Lower lobe of right lung (tissue), 2 donors: ENCODE measurements around the gene ME3. TPM values are rescaled to one million over a fixed set of nuclear protein-coding genes. Genes with fewer than 3 reads are reported as not detected.
A peak's percentile ranks its signal among the peaks of the same experiment; 100 is the strongest.

ENCODE experiments used
- ATAC-seq, 2 donors: fragments of 200-7000 bp; cut with Tn5 transposase; one replicate each; pipeline ENCODE4 v1.9.1; 2020 to 2022; ENCODE audit warnings: mild to moderate bottlenecking in 2 of 2, moderate library complexity in 2 of 2
- DNase-seq: peaks from one replicate; pipeline ENCODE4 v3.0.0-alpha.2; 2020
- H3K27ac ChIP-seq: fragments of 200-600 bp; one replicate; pipeline ENCODE4 v1.8.0; 2022
- H3K27me3 ChIP-seq: fragments of 200-600 bp; one replicate; pipeline ENCODE4 v1.8.0; 2022; ENCODE audit warnings: low read depth
- H3K36me3 ChIP-seq: fragments of 200-600 bp; one replicate; pipeline ENCODE4 v1.8.0; 2022; ENCODE audit warnings: mild to moderate bottlenecking
- H3K4me1 ChIP-seq: fragments of 200-600 bp; one replicate; pipeline ENCODE4 v1.8.0; 2022
- H3K4me3 ChIP-seq: fragments of 200-600 bp; one replicate; pipeline ENCODE4 v1.8.0; 2022; ENCODE audit warnings: mild to moderate bottlenecking
- H3K9me3 ChIP-seq: fragments of 200-600 bp; one replicate; pipeline ENCODE4 v1.8.0; 2022
- intact Hi-C: fragments of 100-400 bp; cut with DNase I; formaldehyde crosslinking; loops from one replicate; pipeline ENCODE4 v1.11.0; 2022
- total RNA-seq: library from RNA; stranded (reverse); fragmentation: NEBNext Ultra II Directional; extraction: Animal tissue kit (Norgen Biotek cat#: 25700); gene quantifications from one replicate; pipeline ENCODE4 v1.2.1, GENCODE V29; 2021
- TF ChIP-seq, protein P1 (sequence below): fragments of 200-600 bp; IDR thresholded peaks from one replicate; pipeline ENCODE4 v1.8.0; 2022; ENCODE audit warnings: antibody characterized with exemption, mild to moderate bottlenecking
- donor health status: DM: no; HTN: yes; CAD: no; lungs with severe emphysema.

Gene ME3
- total RNA-seq, 1 donor from 2014 or later, result 18.6 TPM

DNA sequence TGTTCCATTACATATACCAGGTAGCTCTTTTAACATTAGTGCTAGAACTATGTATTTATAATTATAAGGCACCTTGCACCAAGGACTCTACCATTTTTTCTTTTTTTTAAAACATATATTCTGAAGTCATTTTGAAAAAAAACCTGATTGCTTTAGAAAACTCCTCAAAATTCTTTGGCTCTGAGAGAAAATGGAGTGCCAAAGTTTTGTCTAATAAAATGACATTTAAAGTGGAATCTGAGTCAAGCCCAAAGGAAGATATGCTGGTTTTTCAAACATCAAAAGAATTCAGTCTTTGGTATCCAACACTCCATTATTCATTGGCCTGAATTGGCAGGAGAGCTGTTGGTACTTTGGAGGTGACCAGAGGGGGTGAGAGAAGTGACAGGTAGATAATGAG lies 116.5 kb downstream of the ME3 start:
- TF ChIP-seq, protein P1, sequence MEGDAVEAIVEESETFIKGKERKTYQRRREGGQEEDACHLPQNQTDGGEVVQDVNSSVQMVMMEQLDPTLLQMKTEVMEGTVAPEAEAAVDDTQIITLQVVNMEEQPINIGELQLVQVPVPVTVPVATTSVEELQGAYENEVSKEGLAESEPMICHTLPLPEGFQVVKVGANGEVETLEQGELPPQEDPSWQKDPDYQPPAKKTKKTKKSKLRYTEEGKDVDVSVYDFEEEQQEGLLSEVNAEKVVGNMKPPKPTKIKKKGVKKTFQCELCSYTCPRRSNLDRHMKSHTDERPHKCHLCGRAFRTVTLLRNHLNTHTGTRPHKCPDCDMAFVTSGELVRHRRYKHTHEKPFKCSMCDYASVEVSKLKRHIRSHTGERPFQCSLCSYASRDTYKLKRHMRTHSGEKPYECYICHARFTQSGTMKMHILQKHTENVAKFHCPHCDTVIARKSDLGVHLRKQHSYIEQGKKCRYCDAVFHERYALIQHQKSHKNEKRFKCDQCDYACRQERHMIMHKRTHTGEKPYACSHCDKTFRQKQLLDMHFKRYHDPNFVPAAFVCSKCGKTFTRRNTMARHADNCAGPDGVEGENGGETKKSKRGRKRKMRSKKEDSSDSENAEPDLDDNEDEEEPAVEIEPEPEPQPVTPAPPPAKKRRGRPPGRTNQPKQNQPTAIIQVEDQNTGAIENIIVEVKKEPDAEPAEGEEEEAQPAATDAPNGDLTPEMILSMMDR, result no peak
- Histone ChIP-seq H3K4me1 (peaks cover 38% of the 10 kb centered on the region), H3K27me3 (no peaks in the 10 kb centered on the region), H3K27ac (no peak overlapping the region), H3K9me3 (no peaks in the 10 kb centered on the region), H3K36me3 (no peaks in the 10 kb centered on the region), H3K4me3 (no peak overlapping the region)
- ATAC-seq (no peak), DNase-seq (no peak)
- intact Hi-C loops, result no loop called here

DNA sequence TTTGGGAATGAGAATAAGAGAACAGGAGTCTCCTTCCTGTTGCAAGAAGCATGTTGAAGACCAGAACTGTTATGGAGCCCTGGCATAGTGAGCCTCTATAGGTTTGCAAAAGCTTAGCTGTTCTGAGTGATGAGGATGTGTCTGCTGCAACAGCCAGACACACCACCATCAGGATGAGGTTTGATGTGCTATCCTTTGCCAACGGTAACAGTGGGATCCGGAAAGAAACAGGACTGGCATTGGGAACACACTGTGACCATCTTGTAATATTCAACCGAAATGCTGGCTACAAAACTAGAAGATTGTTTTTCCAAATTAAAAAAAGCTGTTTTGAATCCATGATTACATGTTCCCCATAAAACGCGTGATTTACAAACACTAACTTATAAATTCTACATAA lies 117.0 kb downstream of the ME3 start:
- ATAC-seq, result no peak
- no peak overlapping the region for H3K27ac ChIP-seq
- intact Hi-C loops, result no loop called here
- no peaks in the 10 kb centered on the region for H3K36me3 ChIP-seq
- no peak overlapping the region for H3K4me3 ChIP-seq
- H3K27me3 ChIP-seq, result no peaks in the 10 kb centered on the region
- no peak for DNase-seq
- H3K4me1 ChIP-seq, result peaks cover 38% of the 10 kb centered on the region
- TF ChIP-seq, protein P1, result no peak
- H3K9me3 ChIP-seq, result no peaks in the 10 kb centered on the region

DNA sequence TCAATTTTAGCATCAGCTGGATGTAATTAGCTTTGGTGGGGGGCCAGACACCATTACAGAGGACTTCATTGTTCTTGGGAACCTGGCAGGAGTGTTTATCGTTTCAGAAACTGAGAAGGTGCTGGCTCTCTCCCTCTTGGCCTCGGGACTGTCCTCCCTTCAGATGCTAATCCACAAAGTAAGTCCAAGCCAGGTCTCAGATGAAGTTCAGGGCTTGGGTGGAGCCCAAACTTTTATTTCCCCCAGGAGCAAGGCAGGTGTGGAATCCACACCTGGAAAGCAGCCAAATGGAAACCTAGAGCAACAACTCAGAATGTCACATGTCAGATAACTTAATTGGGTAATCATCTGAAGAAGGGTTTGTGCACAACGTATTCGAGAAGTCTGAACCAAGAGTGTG lies 119.2 kb downstream of the ME3 start:
- intact Hi-C loops, result no loop called here
- TF ChIP-seq, protein P1, result no peak
- no peaks in the 10 kb centered on the region for H3K27me3 ChIP-seq
- no peak for DNase-seq
- H3K27ac ChIP-seq, result peak overlapping the region; percentile 48
- no peak for ATAC-seq
- H3K36me3 ChIP-seq, result no peaks in the 10 kb centered on the region
- no peak overlapping the region for H3K4me3 ChIP-seq
- peaks cover 32% of the 10 kb centered on the region for H3K4me1 ChIP-seq
- no peaks in the 10 kb centered on the region for H3K9me3 ChIP-seq

DNA sequence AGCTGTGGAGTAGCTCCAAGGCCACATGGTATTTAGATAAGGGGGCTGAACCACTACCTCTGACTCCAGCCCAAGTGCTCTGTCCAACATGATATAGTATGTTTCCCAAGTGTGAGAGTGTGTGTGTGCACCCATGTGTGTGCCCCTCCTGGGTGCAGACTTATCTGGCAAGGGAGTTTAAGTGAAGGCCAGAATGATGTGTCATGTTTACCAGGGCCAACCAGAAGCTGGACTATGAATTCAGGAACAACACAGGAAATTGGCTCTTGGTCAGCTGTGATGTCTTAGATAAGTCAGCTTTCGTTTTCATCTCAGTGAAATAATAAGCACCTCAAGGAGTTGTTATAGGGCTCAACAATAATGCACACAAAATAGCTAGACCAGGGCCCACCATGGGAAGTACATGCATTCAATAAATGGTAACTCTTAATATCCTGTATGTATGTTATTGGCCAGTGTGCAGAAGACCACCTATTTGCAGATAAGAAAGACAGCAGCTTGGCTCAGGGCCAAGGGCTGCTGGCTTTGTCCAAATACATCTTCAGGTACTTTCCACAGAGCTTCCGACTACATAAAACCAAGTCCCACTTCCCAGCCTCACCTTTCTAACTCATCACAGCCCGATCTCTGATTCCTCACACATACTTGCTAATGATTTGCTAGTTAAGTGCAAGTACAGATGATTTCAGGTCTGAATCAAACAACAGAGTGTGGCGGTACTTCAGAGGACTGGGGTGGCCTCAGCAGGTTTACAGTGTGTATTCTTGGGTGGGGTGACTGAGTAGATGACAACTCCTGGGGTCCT lies 120.9 kb downstream of the ME3 start:
- H3K36me3 ChIP-seq, result no peaks in the 10 kb centered on the region
- H3K27me3 ChIP-seq, result no peaks in the 10 kb centered on the region
- H3K9me3 ChIP-seq, result no peaks in the 10 kb centered on the region
- intact Hi-C loops, result no loop called here
- DNase-seq (no peak), ATAC-seq (peak; percentile 31 to 61)
- H3K4me3 ChIP-seq, result no peak overlapping the region
- H3K27ac ChIP-seq, result peak overlapping the region; percentile 48
- TF ChIP-seq, protein P1, result no peak
- H3K4me1 ChIP-seq, result peaks cover 31% of the 10 kb centered on the region

DNA sequence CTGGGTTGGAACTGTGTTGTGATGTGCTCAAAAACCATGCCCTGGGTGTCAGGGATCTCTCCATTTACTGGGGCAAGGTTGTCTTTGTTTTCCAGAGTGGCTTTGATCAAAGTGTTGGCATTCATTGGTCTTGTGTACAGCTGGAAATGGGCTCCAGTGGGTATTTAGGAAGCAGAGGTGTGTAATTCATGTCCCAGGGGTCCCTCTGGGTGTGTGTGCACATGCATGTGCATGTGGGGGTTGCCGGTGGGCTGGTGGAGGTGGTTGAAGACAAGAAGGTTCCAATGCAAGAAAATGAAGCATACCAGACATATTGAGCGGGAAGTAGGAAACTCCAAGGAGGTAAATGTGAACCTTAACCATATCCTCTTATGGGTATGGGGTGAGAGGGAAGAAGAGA lies 121.7 kb downstream of the ME3 start:
- Histone ChIP-seq H3K9me3 (no peaks in the 10 kb centered on the region), H3K27me3 (no peaks in the 10 kb centered on the region), H3K4me1 (peaks cover 31% of the 10 kb centered on the region), H3K27ac (peak overlapping the region; percentile 48), H3K36me3 (no peaks in the 10 kb centered on the region), H3K4me3 (no peak overlapping the region)
- ATAC-seq (no peak), DNase-seq (no peak)
- intact Hi-C loops, result no loop called here
- TF ChIP-seq, protein P1, result no peak
